GM18870 (cell line): ENCODE measurements around the gene ZFR.
"Not testable (repeated sequence)": the region's sequence is repeated elsewhere in the genome, so short reads cannot be mapped to it uniquely, and the experiment has no call there.

ENCODE experiments used
- ATAC-seq: cut with Tn5 transposase; IDR thresholded peaks from one replicate; pipeline ENCODE4 v1.9.1; 2021; ENCODE audit warnings: moderate library complexity; ENCODE audit not compliant: unreplicated experiment

Gene ZFR

GRCh38 chr5:32325062-32325461 is 119.5 kb downstream of the ZFR start:
- peak; percentile 67 for ATAC-seq

- no peak for ATAC-seq
Observed at GRCh38 chr5:32323741-32324140, 120.8 kb downstream of the ZFR start.

GRCh38 chr5:32322882-32323281 is 121.7 kb downstream of the ZFR start:
- no peak for ATAC-seq

GRCh38 chr5:32321787-32322186 is 122.8 kb downstream of the ZFR start:
- ATAC-seq: not testable (repeated sequence)

- no peak for ATAC-seq
Observed at GRCh38 chr5:32320576-32320975, 124.0 kb downstream of the ZFR start.

- no peak for ATAC-seq
Observed at GRCh38 chr5:32319926-32320543, 124.5 kb downstream of the ZFR start.

GRCh38 chr5:32319392-32319791 is 125.1 kb downstream of the ZFR start:
- no peak for ATAC-seq

- no peak for ATAC-seq
Observed at GRCh38 chr5:32317041-32317440, 127.5 kb downstream of the ZFR start.

- ATAC-seq: no peak
Observed at GRCh38 chr5:32315221-32316014, 129.1 kb downstream of the ZFR start.

GRCh38 chr5:32314658-32315057 is 129.9 kb downstream of the ZFR start:
- ATAC-seq: no peak

- ATAC-seq: not testable (repeated sequence)
Observed at GRCh38 chr5:32314152-32314488, 130.4 kb downstream of the ZFR start.

GRCh38 chr5:32312595-32313332 is 131.8 kb downstream of the ZFR start, which contains the start of gene MTMR12:
TSS of gene MTMR12 (minus strand) at chr5:32312939. CDS start at chr5:32312838, 101 bp downstream.
- ATAC-seq: peak; percentile 98

- peak; percentile 8 for ATAC-seq
Observed at GRCh38 chr5:32312197-32312594, 132.3 kb downstream of the ZFR start.

GRCh38 chr5:32311404-32312196 is 132.9 kb downstream of the ZFR start:
- ATAC-seq: no peak

- no peak for ATAC-seq
Observed at GRCh38 chr5:32309761-32310160, 134.8 kb downstream of the ZFR start.

- ATAC-seq: no peak
Observed at GRCh38 chr5:32308946-32309345, 135.6 kb downstream of the ZFR start.

GRCh38 chr5:32307769-32308194 is 136.8 kb downstream of the ZFR start:
- no peak for ATAC-seq

GRCh38 chr5:32304622-32305021 is 139.9 kb downstream of the ZFR start:
- ATAC-seq: no peak
